Lung microvascular endothelial cell (primary cell): ENCODE data around the gene LRP1B. TPM values are rescaled to one million over a fixed set of nuclear protein-coding genes. Genes with fewer than 3 reads are reported as not detected.

Source experiments
- DNase-seq, 2 donors: peaks; one replicate each; pipeline versions ENCODE4 v3.0.0 to v3.0.0-alpha.2; 2010; ENCODE audit warnings: low read depth in 2 of 2
- total RNA-seq: library from RNA; depleted of rRNA; stranded (reverse); fragments of >200 nt; gene quantifications from 2 replicates; pipeline ENCODE4 v1.2.1, GENCODE V29; 2014

Gene LRP1B
- total RNA-seq, 1 donor from 2014 or later: not detected

GRCh38 chr2:140187086-140187485 is 1943.7 kb downstream of the LRP1B start:
- no peak for DNase-seq

- DNase-seq: no peak
These were observed 1944.5 kb downstream of the LRP1B start for GRCh38 chr2:140186313-140186712.

- no peak for DNase-seq
These were observed 1945.7 kb downstream of the LRP1B start for GRCh38 chr2:140185076-140185475.

- DNase-seq: no peak
These were observed 1947.6 kb downstream of the LRP1B start for GRCh38 chr2:140183056-140183765.
